ENCODE data around the gene ABTB2.

DNA sequence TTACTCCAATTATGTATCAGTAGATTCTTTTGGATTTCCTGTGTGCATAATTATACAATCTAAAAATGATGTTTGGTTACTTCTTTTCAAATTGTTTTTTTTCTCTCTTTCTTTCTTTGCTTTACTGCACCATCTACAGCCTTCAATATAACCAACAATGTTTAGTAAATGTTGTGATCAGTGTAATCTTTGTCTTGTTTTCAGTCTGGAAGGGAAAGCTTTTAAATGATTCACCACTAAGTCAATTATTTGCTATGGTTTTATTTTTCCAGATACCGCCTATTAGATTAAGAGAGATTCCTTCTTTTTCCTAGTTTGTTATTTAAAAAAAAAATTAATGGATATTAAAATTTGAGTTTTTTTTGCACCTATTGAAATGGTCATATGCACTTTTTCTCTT is 29.8 kb upstream of the ABTB2 start:
- no peak for TF ChIP-seq FOXA1 (IDR thresholded peaks at IDR 0.05)
- TF ChIP-seq CTBP1 (IDR thresholded peaks at IDR 0.05; ENCODE audit: borderline replicate concordance) = no peak
- TF ChIP-seq FOXM1 (IDR thresholded peaks at IDR 0.05; ENCODE audit: borderline replicate concordance) = no peak
- TF ChIP-seq, protein P1, sequence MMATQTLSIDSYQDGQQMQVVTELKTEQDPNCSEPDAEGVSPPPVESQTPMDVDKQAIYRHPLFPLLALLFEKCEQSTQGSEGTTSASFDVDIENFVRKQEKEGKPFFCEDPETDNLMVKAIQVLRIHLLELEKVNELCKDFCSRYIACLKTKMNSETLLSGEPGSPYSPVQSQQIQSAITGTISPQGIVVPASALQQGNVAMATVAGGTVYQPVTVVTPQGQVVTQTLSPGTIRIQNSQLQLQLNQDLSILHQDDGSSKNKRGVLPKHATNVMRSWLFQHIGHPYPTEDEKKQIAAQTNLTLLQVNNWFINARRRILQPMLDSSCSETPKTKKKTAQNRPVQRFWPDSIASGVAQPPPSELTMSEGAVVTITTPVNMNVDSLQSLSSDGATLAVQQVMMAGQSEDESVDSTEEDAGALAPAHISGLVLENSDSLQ (IDR thresholded peaks at IDR 0.05) = no peak
- no peak for TF ChIP-seq ARNT (IDR thresholded peaks at IDR 0.05)
- TF ChIP-seq NFRKB (IDR thresholded peaks at IDR 0.05) = no peak
- TF ChIP-seq BHLHE40 (IDR thresholded peaks at IDR 0.05; ENCODE audit: borderline replicate concordance) = no peak
- no peak for TF ChIP-seq FOXK2 (IDR thresholded peaks at IDR 0.05)

Measured in HEK293T (cell line).